Medulla oblongata (tissue), 1 donor: ENCODE measurements around the gene SLA2.
A peak's percentile ranks its signal among the peaks of the same experiment; 100 is the strongest.
"Not testable (repeated sequence)": the region's sequence is repeated elsewhere in the genome, so short reads cannot be mapped to it uniquely, and the experiment has no call there.

Experiments
- DNase-seq: peaks from one replicate; pipeline ENCODE4 v3.0.0-alpha.2; 2015; ENCODE audit errors: extremely low spot score

The SLA2 gene

DNA sequence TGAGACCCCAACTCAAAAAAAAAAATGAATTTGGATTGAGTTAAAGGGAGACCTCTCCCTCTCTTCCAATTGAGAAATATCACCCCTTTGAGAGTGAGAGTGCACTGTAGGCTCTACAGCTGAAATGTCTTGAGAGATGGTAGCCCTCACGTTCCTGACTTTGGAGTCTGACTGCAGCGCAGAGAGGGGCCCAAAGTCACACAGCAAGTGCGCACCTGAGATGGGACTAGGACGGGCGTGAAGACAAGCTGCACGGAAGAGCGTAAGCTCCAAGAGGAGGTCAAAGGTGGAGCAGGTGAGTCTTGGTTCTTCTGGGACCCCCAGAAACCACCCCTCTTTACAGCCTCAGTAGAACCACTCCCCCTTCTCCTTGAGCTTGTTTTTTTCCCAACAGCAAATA lies 643 bp downstream of the SLA2 start:
- DNase-seq: no peak

DNA sequence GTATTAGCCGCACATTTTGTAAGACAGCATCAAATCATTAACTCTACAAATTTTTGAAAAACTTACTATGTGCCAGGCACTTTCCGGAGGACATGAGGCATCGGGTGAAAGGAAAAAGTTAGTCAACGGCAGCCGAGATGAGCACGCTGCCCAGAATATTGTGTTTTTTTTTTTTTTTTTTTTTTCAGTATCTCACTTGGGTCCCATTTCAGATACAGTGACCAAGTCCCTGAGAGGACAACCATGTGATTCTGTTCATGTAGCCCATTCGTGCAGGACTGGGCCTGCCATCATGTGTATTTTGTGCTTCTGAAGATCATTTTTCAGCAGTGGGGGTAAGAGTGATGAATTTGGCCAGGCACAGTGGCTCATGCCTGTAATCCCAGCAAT lies 1.3 kb downstream of the SLA2 start:
- no peak for DNase-seq

DNA sequence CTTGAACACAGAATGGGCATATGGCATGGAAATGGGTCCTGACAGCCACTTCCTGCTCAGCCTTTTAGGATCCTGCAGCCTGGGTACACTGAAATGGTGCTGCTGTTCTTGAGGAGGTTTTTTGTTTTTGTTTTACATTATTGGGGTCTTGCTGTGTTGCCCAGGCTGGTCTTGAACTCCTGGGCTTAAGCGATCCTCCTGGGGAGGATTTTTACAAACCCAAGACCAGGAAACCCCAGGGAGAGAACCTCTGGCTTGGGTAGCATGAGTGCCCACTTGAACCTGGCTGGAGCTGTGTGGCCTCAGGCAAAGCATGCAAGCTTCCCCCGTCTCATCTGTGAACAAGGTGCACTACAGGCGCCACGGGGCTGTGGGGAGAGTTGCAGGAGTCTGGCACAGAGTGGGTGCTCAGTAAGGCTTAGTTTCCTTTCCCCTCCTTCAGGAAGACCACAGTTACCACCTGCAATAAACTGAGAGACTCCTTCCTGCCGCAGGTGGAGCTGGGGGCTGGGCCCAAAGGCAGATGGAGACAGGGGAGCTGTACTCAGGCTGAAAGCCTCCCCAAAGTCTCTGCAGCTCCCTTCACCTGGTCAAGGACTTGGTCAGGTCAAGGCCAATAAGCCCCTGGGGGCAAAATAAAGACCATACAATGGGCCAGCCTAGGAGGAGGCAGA lies 1.8 kb downstream of the SLA2 start:
- no peak for DNase-seq

DNA sequence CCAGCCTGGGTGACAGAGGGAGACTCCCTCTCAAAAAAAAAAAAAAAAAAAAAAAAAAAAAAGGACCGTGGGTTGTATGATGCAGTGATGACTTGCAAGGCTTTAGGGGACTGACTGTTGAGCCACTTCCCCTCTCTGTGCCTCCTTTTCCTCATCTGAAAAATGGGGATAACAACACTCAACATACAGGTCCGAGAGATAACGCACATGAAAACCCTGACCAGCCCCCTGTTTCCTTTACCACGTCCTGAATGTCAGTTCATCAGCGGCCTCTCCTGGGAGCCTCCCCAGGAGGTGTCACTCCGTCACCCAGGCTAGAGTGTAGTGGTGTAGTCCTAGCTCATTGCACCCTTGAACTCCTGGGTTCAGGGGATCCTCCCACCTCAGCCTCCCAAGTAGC lies 3.9 kb downstream of the SLA2 start:
- no peak for DNase-seq

DNA sequence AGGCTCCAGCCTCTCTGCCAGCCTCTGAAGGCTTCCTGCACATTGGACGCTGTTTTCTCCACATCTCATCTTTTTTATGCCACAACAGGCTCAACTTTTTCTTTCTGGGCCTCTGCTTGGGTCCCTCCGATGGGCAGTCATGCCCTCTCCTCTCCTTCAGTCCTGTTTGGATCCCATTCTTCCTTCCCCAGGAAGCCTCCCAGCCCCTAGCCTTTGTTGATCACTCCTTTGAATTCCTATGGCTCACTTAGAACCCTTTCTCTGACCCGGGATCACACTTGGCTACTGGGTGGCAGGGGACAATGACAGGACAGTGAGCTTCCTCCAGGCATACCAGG lies 4.5 kb downstream of the SLA2 start:
- no peak for DNase-seq

DNA sequence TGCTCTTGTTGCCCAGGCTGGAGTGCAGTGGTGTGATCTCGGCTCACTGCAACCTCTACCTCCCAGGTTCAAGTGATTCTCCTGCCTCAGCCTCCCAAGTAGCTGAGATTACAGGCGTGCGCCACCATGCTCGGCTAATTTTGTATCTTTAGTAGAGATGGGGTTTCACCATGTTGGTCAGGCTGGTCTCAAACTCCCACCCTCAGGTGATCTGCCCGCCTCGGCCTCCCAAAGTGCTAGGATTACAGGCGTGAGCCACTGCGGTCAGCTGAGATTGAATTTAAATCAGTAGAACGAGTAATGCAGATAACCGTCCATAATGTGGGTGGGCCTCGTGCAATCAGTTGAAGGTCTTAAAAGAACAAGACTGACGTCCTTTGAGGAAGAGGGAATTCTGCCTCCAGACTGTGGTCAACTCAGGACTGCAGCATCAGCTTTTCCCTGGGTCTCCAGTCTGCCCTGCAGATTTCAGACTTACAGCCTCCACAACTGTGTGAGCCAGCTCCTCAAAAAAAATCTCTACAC lies 7.1 kb downstream of the SLA2 start:
- not testable (repeated sequence) for DNase-seq

DNA sequence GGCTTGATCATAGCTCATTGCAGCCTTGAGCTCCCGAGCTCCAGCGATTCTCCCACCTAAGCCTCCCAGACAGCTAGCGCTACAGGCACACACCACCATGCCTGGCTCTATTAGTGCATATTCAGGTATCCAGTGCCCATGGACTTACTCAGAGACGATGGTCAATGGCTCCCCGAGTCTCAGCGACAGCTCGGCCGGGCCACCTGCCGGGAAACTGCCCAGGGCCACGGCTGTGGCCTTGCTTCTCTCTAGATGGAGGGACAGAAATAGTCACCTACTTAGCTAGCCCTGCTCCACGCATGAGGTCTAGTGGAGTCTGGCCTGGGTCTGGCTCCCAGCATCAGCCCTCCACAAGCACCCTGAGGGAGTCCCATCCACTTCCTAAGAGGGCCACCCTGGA lies 11.7 kb downstream of the SLA2 start:
- no peak for DNase-seq

DNA sequence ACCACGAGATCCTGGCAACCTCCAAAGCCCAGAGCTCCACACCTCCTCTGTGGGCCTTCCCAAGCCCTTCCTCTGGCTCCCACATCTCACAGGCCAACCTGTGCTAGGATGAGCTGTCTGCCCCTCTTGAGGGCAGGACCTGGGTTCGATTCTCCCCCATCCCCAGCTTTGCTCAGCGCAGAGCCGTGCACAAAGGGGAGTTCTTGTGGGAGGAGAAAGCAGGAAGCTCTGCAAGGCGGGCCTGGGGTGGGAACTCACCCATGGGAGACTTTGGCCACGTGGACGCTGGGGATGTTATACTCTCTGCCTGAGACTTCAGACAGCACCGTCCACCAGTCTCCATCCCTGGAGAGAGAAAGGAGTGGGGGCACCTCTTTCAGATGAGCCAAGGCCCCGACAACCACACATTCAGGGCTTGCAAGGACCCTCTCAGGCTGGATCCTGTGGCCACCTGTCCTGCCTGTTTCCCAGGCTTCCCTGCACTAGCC lies 12.7 kb downstream of the SLA2 start:
- DNase-seq: no peak

DNA sequence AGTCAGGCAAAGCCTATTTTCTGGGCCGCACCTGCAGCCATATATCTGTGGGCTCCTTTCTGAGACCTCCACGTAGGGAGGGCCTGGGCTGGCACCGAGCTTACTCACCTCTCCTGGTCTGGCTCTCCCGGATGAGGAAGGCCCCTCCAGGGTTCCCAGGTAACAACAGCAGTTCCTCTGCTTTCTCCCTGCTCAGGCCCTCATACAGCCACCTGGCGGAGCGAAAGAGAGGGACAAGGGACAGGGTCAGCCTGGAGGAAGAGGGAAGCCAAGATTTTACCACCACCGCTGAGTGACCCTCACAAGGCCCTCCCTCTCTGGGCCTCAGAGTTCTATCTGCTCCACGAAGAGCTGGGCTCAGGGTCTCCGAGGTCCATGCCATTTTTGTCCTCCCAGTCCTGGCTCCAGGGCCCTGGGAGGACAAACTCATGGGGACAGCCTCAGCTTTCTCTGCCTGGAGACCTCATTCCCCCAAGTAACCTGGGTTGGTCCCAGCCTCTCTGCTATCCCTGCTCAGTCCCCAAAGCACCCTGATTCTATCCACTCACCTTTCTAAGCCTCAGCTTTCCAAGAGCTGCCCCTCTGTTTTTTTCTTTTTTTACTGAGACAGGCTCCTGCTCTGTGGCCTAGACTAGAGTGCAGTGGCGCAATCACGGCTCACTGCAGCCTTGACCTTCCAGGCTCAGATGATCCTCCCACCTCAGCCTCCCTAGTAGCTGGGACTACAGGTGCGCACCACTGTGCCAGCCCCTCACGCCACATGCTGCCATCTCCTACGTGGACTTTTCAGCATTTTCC lies 13.3 kb downstream of the SLA2 start:
- DNase-seq: no peak

DNA sequence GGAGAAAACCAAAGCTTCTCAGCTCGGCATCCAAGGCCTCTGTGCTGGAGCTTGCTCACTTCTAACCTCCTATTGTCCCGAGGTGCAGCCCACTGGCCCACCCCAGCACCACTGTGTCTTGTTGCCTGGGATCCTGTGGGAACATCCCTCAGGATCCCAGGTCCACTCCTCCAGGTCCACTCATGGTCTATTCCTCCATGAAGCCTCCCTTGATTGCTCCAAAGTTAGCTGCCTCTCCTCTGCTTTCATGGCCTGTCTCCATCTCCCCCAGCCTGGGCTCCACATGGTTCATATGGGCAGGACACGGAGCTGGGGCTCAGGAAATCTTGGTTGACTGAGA lies 13.9 kb downstream of the SLA2 start:
- DNase-seq: no peak

DNA sequence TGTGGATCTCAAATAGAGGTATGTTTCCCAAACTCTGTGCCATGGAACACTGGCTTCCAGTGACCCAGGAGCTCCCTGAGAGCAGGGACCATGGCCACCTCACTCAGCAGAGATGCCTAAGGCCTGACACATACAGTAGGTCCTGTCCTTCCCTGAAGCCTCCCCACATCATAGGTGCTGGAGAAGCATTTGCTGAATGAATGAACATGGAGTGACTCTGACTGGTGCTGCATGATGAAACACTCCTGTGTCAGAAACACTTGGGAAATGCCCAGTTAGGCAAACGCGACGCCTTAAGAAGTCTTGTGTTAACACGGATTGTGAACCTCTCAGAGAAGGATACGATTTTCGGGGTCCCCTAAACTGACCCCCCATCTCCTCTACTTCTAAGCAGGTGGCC lies 14.3 kb downstream of the SLA2 start:
- no peak for DNase-seq

DNA sequence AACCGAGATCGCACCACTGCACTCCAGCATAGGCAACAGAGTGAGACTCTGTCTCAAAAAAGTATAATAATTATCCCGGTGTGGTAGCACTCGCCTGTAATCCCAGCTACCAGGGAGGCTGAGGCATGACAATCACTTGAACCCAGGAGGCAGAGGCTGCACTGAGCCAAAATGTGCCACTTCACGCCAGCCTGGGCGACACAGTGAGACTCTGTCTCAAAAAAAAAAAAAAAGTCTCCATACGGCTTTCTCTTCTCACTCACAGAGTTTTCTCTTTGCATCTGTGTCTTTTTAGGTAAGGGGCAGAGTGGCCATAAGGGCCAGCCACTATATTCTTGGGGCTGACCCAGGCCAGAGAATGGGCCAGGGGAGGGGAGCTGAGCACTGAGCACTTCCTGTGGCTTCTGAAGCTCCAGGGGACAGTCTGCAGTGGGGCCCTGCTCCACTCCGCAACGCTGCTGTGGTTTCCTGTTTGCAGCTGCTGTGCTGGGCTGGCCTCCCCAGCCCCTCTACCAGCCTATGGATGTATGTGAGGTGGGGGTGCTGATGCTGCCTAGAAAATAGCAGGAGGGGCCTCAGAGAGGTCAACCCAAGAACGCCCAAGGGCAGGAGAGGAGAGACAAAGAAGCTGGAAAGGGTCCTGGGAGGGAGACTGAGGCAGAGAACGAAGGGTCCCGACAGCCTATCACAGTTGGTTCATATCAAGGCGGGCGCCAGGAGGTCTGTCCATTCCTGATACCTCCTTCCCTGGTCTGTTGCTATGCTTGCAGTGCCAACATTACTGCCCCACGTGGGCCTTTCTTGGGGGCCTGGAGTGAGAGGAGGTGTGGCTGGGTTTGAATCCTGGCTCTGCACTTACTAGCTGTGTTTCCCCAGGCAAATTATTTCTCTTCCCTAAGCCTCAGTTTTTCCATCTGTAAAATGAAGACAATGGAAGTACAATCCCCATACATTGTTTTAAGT lies 16.0 kb downstream of the SLA2 start:
- DNase-seq: no peak

DNA sequence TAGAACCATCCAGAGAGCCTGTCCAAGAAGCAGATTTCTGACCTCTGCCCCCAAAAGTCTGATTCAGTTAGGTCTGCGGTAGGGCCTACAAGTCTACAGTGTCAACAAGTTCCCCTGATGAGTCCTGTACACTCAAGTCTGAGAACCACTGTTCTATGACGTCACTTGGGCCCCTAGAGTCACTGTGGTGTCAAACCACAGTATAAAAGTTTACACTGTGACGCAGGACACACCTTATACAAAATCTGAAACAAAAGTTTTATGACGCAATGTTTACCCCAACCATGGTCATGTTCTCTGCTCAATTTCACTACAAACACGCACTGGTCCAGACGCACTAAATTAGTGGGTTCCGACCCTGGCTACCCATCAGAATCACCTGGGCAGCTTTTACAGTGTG lies 17.9 kb downstream of the SLA2 start:
- no peak for DNase-seq

DNA sequence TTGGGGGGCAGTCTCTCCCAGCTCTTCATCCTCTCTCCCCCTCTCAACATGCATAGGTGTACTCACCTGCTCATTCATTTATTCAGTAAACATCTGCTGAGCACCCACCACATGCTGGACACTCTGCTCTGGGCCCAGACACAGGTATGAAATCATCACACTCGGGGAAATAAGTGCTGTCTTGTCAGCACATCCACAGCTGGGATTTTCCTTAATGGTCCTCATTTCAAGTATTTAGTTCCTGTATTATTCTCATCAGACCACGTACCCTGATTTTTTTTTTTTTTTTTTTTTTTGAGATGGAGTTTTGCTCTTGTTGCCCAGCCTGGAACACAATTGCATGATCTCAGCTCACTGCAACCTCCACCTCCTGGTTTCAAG lies 21.1 kb downstream of the SLA2 start:
- DNase-seq: no peak

DNA sequence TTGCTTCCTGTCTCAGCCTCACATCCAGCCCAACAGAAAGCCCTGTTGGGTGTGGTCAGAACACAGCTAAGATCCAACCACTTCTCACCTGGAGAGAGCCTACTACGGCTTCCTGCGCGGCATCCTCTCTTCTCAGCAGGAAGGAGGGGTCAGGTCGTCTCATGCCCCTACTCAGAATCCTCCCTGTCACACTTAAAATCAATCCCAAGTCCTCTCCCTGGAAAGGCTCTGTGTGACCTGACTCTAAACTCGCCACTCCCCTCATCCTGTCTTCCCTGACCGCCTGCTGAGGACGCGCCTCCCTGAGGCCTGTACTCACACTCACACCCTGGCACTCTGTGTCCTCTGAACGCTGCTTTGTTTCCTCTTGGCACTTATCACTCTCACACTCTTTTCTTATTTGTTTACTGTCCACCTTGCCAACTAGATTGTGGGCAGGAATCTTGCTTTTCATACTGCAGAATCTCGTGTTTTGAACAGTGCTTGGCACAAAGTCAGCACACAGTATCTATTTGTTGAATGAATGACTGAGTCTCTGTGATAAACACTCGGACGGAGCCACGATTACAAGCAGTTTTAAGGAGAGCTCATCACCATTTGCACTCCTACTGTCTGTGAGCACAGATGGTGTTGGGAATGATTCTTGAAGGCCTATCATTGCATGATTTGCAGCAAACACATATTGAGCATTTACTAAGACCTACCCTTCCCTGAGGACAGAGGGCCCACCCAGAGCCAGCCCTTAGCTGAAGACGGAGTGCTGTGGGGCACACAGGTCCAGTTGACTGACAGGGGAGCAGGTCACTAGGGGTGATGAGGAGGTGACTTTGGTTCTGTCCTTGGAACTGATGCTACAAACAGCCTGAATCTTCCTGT lies 21.7 kb downstream of the SLA2 start:
- peak; percentile 27 for DNase-seq

DNA sequence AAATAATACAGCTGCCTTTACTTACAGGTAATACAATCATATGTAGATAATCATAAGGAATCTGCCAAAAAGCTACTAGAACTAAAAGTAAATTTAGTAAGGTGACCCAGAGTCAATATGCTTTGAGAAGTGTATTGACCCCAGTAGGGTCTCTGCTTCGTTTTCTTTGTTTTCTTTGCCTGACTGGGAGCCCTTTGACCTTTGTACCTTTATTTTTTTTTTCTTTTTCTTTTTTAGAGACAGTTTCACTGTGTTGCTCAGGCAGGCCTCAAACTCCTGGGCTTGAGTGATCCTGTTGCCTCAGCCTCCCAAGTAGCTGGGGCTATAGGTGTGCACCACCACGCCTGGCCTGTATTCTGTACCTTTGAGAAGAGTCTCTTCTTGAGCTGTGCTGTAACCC lies 22.6 kb downstream of the SLA2 start:
- no peak for DNase-seq

DNA sequence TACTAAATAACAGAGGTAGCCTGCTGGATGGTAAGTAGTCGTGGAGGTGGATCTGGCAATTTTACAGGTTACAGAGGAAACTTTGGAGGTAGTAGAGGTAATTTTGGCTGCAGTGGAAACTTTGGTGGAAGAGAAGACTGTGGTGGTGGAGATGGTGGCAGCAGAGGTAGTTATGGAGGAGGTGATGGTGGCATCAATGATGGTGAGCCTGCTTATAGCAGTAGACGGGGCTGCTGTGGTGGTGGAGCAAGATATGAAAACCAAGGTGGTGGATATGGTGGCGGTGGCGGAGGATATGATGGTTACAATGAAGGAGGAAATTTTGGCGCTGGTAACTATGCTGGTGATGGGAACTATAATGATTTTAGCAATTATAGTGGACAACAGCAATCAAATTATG lies 25.1 kb downstream of the SLA2 start:
- DNase-seq: no peak

DNA sequence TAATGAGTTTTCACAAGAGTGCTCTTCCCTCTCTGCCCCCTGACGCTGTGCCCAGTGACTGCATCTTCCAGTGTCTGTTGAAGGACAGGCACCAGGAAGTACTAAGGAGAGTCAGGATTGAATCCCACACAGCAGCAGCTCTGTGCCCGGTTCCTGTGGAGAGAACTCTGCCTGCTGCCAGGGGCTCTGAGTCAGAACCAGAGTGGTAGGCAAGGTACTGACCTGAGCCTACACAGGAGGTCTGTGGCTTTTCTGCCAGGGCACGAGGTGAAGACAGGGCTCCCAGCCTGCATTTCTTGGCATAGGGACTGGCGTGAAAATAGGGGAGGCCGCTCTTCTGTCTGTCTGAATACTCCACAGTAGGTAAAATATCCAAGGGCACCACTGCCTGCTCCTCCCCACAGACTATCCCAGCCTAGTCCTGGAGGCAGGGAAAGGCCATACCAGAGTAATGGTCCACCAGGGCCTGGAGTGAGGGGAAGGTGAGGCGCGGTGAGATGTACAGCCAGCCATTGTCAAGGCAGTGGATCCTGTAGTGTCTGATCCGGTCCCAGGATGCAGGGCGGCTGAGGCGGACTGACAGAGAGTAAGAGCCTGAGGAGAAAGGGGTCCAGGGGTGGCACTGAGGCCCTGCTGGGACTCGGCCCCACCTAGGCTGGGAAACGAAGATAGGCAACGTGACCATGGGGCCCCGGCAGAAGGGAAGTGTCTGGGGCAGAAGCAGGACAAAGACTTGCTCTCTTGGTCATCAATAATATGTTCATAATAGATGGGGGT lies 31.0 kb downstream of the SLA2 start:
- no peak for DNase-seq

DNA sequence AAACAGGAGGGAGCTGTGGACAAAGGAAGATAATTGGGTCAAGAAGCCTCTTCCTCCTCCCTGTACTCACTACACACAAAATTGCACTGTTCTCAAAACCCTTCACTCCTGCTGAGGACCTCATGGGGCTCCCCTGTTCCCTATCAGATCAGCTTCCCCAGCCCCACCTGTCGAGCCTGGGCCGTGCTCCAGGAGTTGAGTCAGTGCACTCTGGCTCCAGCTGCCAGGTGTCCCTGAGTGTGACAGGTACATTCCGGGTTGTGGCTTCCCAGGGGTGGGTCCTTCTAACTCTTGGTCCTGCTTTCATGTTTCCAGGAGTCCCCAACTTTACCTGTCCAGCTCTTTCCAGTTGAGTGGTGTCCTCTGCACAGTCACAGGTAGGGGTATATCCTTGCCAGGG lies 32.0 kb downstream of the SLA2 start:
- DNase-seq: no peak

DNA sequence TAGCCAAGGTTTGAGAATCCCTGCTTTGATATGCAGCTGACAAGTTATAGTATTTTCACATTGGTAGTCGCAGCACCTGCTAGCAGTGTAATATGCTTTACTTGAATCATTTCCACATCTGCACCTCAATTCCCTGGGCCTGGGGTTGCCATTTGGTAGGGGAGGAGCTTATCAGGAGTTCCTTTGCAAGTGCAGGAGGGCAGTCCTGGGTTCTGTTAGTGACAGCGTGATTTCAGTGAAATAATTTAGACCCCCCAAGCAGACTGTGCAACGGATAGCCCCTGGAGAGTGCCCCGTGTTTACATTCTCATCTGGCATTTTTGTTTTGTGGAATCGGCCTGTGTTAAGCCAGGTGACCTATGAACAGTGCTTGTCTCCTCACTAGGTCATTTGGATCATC lies 34.4 kb downstream of the SLA2 start:
- DNase-seq: no peak

DNA sequence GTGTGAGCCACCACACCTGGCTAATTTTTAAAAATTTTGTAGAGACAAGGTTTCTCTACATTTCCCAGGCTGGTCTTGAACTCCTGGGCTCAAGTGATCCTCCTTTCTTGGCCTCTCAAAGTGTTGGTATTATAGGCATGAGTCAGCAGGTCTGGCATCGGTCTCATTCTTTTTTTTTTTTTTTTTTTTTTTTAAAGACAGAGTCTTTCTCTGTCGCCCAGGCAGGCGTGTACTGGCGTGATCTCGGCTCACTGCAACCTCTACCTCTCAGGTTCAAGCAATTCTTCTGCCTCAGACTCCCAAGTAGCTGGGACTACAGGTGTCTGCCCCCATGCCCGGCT lies 37.6 kb downstream of the SLA2 start:
- DNase-seq: not testable (repeated sequence)
